CD14-positive monocyte (primary cell): Measurements from ENCODE around the gene CYBB. TPM values are rescaled to one million over a fixed set of nuclear protein-coding genes. Genes with fewer than 3 reads are reported as not detected.
A peak's percentile ranks its signal among the peaks of the same experiment; 100 is the strongest.

Experiments
- DNase-seq, 3 donors: peaks; one replicate each; pipeline ENCODE4 v3.0.0-alpha.2; 2011 to 2022
- H2AFZ ChIP-seq: 2 replicates; pipeline ENCODE4 v1.6.0; 2012; ENCODE audit warnings: mild to moderate bottlenecking, low read depth, low read length, inconsistent platforms; ENCODE audit not compliant: insufficient read depth, poor library complexity, severe bottlenecking
- H3K27ac ChIP-seq, 2 donors: 1 replicate in 1 of 2; 2 replicates in 1 of 2; pipeline ENCODE4 v1.5.1; 2012 to 2013; ENCODE audit warnings: low read length in 2 of 2, control low read depth in 1 of 2, inconsistent platforms in 1 of 2, low read depth in 1 of 2, mild to moderate bottlenecking in 1 of 2
- H3K27me3 ChIP-seq, 2 donors: one replicate each; pipeline versions ENCODE4 v1.6.0 to v1.6.1; 2011 to 2013; ENCODE audit warnings: low read length in 2 of 2; ENCODE audit not compliant: control insufficient read depth in 2 of 2, insufficient read depth in 2 of 2
- H3K36me3 ChIP-seq, 2 donors: replicated peaks in 1 of 2; 1 replicate in 1 of 2; 2 replicates in 1 of 2; pipeline versions ENCODE4 v1.5.1 to v1.6.1; 2012 to 2013; ENCODE audit warnings: low read length in 2 of 2, control low read depth in 1 of 2, inconsistent platforms in 1 of 2, mild to moderate bottlenecking in 1 of 2; ENCODE audit not compliant: insufficient read depth in 2 of 2, control insufficient read depth in 1 of 2
- H3K4me1 ChIP-seq, 2 donors: 1 replicate in 1 of 2; 2 replicates in 1 of 2; pipeline versions ENCODE4 v1.5.1 to v1.6.1; 2012 to 2013; ENCODE audit warnings: low read length in 2 of 2, control low read depth in 1 of 2, inconsistent platforms in 1 of 2, mild to moderate bottlenecking in 1 of 2, moderate library complexity in 1 of 2; ENCODE audit not compliant: insufficient read depth in 2 of 2, control insufficient read depth in 1 of 2
- H3K4me2 ChIP-seq: replicated peaks from 2 replicates; pipeline ENCODE3; 2012; ENCODE audit warnings: low read length, moderate library complexity, mild to moderate bottlenecking; ENCODE audit not compliant: poor library complexity, severe bottlenecking; ENCODE audit errors: extremely low read depth
- H3K4me3 ChIP-seq, 3 experiments: fragments of 200-600 bp in 1 of 3; sonication (generic) in 1 of 3; replicated peaks in 1 of 3; 1 replicate in 2 of 3; 2 replicates in 1 of 3; pipeline ENCODE4 v1.5.1; 2011 to 2013; ENCODE audit warnings: low read length in 3 of 3, mild to moderate bottlenecking in 3 of 3, control low read depth in 2 of 3, low read depth in 2 of 3, inconsistent platforms in 1 of 3, moderate library complexity in 1 of 3
- H3K79me2 ChIP-seq: 2 replicates; pipeline ENCODE4 v1.6.0; 2012; ENCODE audit warnings: mild to moderate bottlenecking, control low read depth, inconsistent platforms, low read length, moderate library complexity; ENCODE audit not compliant: insufficient read depth
- H3K9ac ChIP-seq: 2 replicates; pipeline ENCODE4 v1.6.0; 2017; ENCODE audit warnings: low read length, mild to moderate bottlenecking; ENCODE audit not compliant: insufficient read depth, poor library complexity, severe bottlenecking
- H3K9me3 ChIP-seq, 2 donors: replicated peaks in 1 of 2; 1 replicate in 1 of 2; 2 replicates in 1 of 2; pipeline versions ENCODE4 v1.5.1 to v1.6.1; 2012 to 2013; ENCODE audit warnings: low read length in 2 of 2, control low read depth in 1 of 2; ENCODE audit not compliant: control insufficient read depth in 1 of 2, insufficient read depth in 1 of 2
- H4K20me1 ChIP-seq: 2 replicates; pipeline ENCODE4 v1.6.0; 2012; ENCODE audit warnings: mild to moderate bottlenecking, low read length, control low read depth, moderate library complexity; ENCODE audit not compliant: insufficient read depth
- H3K27ac Mint-ChIP-seq, 7 donors: one replicate each; pipeline ENCODE4 v1.8.0; 2020; ENCODE audit warnings: mild to moderate bottlenecking in 7 of 7, mixed read lengths in 7 of 7, moderate library complexity in 6 of 7, inconsistent platforms in 2 of 7
- H3K27me3 Mint-ChIP-seq, 3 donors: one replicate each; pipeline ENCODE4 v1.8.0; 2021 to 2022; ENCODE audit warnings: low read depth in 3 of 3, mild to moderate bottlenecking in 3 of 3, mixed read lengths in 3 of 3, moderate library complexity in 3 of 3, inconsistent platforms in 1 of 3
- H3K36me3 Mint-ChIP-seq, 2 donors: one replicate each; pipeline ENCODE4 v1.8.0; 2020; ENCODE audit warnings: mixed read lengths in 2 of 2, inconsistent platforms in 1 of 2, mild to moderate bottlenecking in 1 of 2
- H3K4me1 Mint-ChIP-seq: one replicate; pipeline ENCODE4 v1.8.0; 2020; ENCODE audit warnings: mild to moderate bottlenecking, mixed read lengths
- H3K4me3 Mint-ChIP-seq, 2 donors: one replicate each; pipeline ENCODE4 v1.8.0; 2020; ENCODE audit warnings: mild to moderate bottlenecking in 2 of 2, mixed read lengths in 2 of 2, moderate library complexity in 1 of 2
- H3K9me3 Mint-ChIP-seq, 7 donors: one replicate each; pipeline ENCODE4 v1.8.0; 2020 to 2022; ENCODE audit warnings: mixed read lengths in 7 of 7, mild to moderate bottlenecking in 6 of 7, moderate library complexity in 6 of 7, inconsistent platforms in 2 of 7
- WGBS: methylation state at CpG from one replicate; pipeline ENCODE4 v1.1.5; 2013; ENCODE audit warnings: missing lambda C conversion rate; ENCODE audit not compliant: insufficient coverage; 5-methylcytosine and 5-hydroxymethylcytosine counted together
- intact Hi-C, 2 donors: fragments of 100-400 bp; cut with micrococcal nuclease; formaldehyde crosslinking; loops; one replicate each; pipeline versions ENCODE4 v1.15.0 to v1.15.1; 2023
- polyA plus RNA-seq, 3 donors: library from polyadenylated mRNA; depleted of rRNA in 1 of 3; unstranded in 2 of 3; stranded (reverse) in 1 of 3; fragments of 300-500 nt in 2 of 3; fragments of >200 nt in 1 of 3; fragmentation: Illumina TruSeq in 2 of 3; gene quantifications; 1 replicate in 2 of 3; 2 replicates in 1 of 3; pipeline ENCODE4 v1.2.3, GENCODE V29; 2012 to 2021
- TF ChIP-seq, protein P1 (sequence below): fragments of 200-600 bp; IDR thresholded peaks from one replicate; pipeline ENCODE4 v1.8.0; 2022; ENCODE audit warnings: antibody characterized with exemption, mild to moderate bottlenecking

Gene CYBB
- polyA plus RNA-seq, 3 donors: 328 to 851 (median 842) TPM

DNA sequence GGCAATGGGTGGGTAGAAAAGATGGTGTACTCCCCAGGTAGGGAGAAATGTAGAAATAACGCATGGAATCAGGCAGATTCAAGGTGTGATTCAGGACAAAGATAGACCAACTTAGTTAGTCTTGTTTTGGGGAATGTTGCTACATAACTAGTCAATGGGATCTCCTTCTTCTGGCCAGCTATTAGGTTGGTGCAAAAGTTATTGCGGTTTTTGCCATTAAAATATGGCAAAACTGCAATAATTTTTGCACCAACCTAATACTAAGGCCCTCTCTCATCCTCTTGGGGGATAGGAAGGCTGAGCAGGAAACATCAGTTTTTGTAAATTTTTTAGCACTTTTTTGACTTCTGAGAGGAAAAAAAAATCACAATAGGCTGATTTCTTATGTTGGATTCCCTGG, 23.2 kb downstream of the CYBB start:
- Mint-ChIP-seq H3K4me3 (peak overlapping the region in 1 of 2 donors; percentile 0), H3K36me3 (peaks cover 78 to 90% of the 10 kb centered on the region in 2 donors), H3K27ac (peak overlapping the region; percentile 68 to 95 (median 83)), H3K4me1 (peaks cover 72% of the 10 kb centered on the region), H3K9me3 (no peaks in the 10 kb centered on the region), H3K27me3 (peaks cover 0 to 3% (median 0%) of the 10 kb centered on the region in 3 donors)
- Histone ChIP-seq H3K4me3 (peak overlapping the region in 1 of 3 experiments; percentile 31), H4K20me1 (peaks cover 4% of the 10 kb centered on the region), H3K79me2 (peaks cover 62% of the 10 kb centered on the region), H3K9ac (no peak overlapping the region), H3K4me2 (peak overlapping the region; percentile 43), H3K27me3 (peaks cover 0 to 2% of the 10 kb centered on the region in 2 donors), H3K9me3 (no peaks in the 10 kb centered on the region), H3K36me3 (peaks cover 83 to 91% of the 10 kb centered on the region in 2 donors), H2AFZ (no peak overlapping the region), H3K27ac (peak overlapping the region in 1 of 2 donors; percentile 79), H3K4me1 (peaks cover 85 to 99% of the 10 kb centered on the region in 2 donors)
- intact Hi-C loops: no loop called here
- 100% methylated on average over 1 of the region's 2 CpGs for WGBS
- no peak for DNase-seq
- TF ChIP-seq, protein P1, sequence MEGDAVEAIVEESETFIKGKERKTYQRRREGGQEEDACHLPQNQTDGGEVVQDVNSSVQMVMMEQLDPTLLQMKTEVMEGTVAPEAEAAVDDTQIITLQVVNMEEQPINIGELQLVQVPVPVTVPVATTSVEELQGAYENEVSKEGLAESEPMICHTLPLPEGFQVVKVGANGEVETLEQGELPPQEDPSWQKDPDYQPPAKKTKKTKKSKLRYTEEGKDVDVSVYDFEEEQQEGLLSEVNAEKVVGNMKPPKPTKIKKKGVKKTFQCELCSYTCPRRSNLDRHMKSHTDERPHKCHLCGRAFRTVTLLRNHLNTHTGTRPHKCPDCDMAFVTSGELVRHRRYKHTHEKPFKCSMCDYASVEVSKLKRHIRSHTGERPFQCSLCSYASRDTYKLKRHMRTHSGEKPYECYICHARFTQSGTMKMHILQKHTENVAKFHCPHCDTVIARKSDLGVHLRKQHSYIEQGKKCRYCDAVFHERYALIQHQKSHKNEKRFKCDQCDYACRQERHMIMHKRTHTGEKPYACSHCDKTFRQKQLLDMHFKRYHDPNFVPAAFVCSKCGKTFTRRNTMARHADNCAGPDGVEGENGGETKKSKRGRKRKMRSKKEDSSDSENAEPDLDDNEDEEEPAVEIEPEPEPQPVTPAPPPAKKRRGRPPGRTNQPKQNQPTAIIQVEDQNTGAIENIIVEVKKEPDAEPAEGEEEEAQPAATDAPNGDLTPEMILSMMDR: no peak

- Histone ChIP-seq H3K79me2 (peaks cover 38% of the 10 kb centered on the region), H3K27me3 (peaks cover 0 to 4% of the 10 kb centered on the region in 2 donors), H4K20me1 (no peaks in the 10 kb centered on the region), H3K4me1 (peaks cover 89 to 98% of the 10 kb centered on the region in 2 donors), H3K27ac (peak overlapping the region in 1 of 2 donors; percentile 63), H3K9me3 (no peaks in the 10 kb centered on the region), H2AFZ (no peak overlapping the region), H3K4me2 (no peak overlapping the region), H3K36me3 (peaks cover 82 to 88% of the 10 kb centered on the region in 2 donors), H3K4me3 (no peak overlapping the region), H3K9ac (no peak overlapping the region)
- peaks cover 80% of the 10 kb centered on the region for H3K4me1 Mint-ChIP-seq
- H3K27ac Mint-ChIP-seq: peak overlapping the region in 4 of 7 donors; percentile 30 to 84 (median 64)
- peaks cover 0 to 2% (median 0%) of the 10 kb centered on the region in 7 donors for H3K9me3 Mint-ChIP-seq
- H3K36me3 Mint-ChIP-seq: peaks cover 66 to 82% of the 10 kb centered on the region in 2 donors
- no CpG with 5 or more reads among the region's 2 CpGs for WGBS
- TF ChIP-seq, protein P1: no peak
- intact Hi-C loops: no loop called here
- DNase-seq: no peak
- H3K4me3 Mint-ChIP-seq: no peak overlapping the region
- H3K27me3 Mint-ChIP-seq: peaks cover 0 to 6% (median 0%) of the 10 kb centered on the region in 3 donors
Observed at GRCh38 chrX:37809970-37810369, 30.1 kb downstream of the CYBB start.
